ENCODE data around the gene KIAA0408.

The KIAA0408 gene

DNA sequence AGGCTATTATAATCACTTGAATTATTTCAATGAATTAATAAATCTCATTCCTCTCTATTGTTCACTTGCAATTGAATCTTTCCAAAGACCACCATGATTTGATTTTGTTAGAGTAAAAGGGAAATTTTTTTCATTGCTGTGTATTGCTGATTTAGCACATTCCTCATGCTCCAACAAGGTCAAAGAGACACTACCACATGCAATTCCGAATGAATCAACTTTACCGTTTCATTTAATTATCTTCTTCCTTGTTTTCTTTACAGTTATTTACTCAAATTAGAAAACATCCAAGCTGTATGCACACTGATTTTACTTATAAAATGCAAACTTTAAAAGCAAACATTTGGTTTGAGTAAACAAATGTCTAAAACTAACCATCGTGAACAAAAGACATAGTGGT, 967 bp downstream of the KIAA0408 start:
- H3F3A ChIP-seq (ENCODE audit: insufficient read depth): no peaks in the 10 kb centered on the region
- no peaks in the 10 kb centered on the region for H3K79me2 ChIP-seq (ENCODE audit: insufficient read depth, low read length)
- TF ChIP-seq EZH2phosphoT487 (conservative IDR thresholded peaks at IDR 0.05; ENCODE audit: low read length): no peak
- TF ChIP-seq, protein P1, sequence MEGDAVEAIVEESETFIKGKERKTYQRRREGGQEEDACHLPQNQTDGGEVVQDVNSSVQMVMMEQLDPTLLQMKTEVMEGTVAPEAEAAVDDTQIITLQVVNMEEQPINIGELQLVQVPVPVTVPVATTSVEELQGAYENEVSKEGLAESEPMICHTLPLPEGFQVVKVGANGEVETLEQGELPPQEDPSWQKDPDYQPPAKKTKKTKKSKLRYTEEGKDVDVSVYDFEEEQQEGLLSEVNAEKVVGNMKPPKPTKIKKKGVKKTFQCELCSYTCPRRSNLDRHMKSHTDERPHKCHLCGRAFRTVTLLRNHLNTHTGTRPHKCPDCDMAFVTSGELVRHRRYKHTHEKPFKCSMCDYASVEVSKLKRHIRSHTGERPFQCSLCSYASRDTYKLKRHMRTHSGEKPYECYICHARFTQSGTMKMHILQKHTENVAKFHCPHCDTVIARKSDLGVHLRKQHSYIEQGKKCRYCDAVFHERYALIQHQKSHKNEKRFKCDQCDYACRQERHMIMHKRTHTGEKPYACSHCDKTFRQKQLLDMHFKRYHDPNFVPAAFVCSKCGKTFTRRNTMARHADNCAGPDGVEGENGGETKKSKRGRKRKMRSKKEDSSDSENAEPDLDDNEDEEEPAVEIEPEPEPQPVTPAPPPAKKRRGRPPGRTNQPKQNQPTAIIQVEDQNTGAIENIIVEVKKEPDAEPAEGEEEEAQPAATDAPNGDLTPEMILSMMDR (IDR thresholded peaks at IDR 0.05; ENCODE audit: insufficient read depth, low read length, poor library complexity, severe bottlenecking): no peak
- H2AFZ ChIP-seq (ENCODE audit: low read depth, low read length, severe bottlenecking): no peak overlapping the region
- H4K20me1 ChIP-seq (ENCODE audit: low read depth, low read length): no peaks in the 10 kb centered on the region; the same call in 1 of the 2 replicates
- no peaks in the 10 kb centered on the region for H3K36me3 ChIP-seq (ENCODE audit: low read length)
- no peak overlapping the region for H3K9ac ChIP-seq (ENCODE audit: low read length)
- H3K4me2 ChIP-seq (ENCODE audit: low read depth, low read length, poor library complexity, severe bottlenecking): no peak overlapping the region
- no peaks in the 10 kb centered on the region for H3K9me3 ChIP-seq (ENCODE audit: insufficient read depth, low read length)
- no peaks in the 10 kb centered on the region for H3K27me3 ChIP-seq (ENCODE audit: low read length)
- no peaks in the 10 kb centered on the region for H3K9me2 ChIP-seq (replicated peaks; ENCODE audit: insufficient read depth, low read length)
- H3K4me3 ChIP-seq (ENCODE audit: insufficient read depth, low read length, poor library complexity, severe bottlenecking): no peak overlapping the region
- H3K27ac ChIP-seq (ENCODE audit: low read depth, low read length): no peak overlapping the region

DNA sequence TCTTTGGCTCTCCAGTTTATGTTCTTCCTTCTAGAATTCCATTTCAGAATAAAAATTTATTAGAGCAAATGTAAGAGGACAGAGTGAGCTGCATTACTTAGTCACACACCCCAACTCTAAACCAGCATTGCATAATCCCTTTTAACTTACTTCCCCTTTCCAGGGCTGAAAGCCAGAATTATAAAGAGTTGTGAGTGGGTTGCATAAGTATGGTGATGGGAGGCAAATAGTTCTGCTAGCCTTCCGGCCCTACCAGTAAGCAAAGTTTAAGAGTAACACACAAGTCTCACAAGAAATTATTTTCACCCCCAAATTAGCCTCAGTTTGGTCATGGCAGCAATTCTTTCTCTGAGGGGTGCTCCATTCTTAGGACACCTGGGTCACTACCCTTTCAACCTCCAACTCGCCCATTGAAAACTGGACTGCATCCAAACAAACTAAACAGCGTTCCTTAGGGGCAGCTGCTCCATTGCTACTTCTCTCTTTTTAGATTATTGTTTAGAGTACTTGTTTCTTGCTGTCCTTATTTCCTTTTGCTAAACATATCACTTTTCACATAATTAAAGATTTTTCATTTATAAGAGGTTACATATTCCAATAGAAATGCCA, 1.6 kb downstream of the KIAA0408 start:
- no peak overlapping the region for H3K4me2 ChIP-seq (ENCODE audit: low read depth, low read length, poor library complexity, severe bottlenecking)
- H3K27me3 ChIP-seq (ENCODE audit: low read length): no peaks in the 10 kb centered on the region

DNA sequence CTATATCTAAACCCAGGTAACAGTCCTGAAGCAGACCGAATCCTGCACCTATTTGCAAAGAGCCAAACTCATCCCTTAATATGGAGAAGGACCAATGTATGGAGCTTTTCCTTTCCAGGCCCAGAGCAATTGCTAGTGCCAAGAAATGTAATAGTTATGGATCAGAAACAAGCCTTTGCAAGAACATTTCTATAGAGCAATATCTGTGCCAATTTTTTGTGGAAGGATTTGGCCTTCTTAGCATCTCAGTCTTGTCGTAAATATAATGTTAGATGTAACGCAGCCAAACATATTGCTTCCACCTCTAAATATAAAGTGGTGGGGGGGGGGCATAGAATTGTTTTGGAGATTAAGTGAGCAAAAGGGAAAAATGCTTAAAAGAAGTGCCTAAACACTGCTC, 2.7 kb downstream of the KIAA0408 start:
- H3K4me2 ChIP-seq (ENCODE audit: low read depth, low read length, poor library complexity, severe bottlenecking): no peak overlapping the region
- H3K79me2 ChIP-seq (ENCODE audit: insufficient read depth, low read length): no peaks in the 10 kb centered on the region
- H3K36me3 ChIP-seq (ENCODE audit: low read length): no peaks in the 10 kb centered on the region
- H4K20me1 ChIP-seq (ENCODE audit: low read depth, low read length): no peaks in the 10 kb centered on the region; the same call in 1 of the 2 replicates
- TF ChIP-seq, protein P1 (IDR thresholded peaks at IDR 0.05; ENCODE audit: insufficient read depth, low read length, poor library complexity, severe bottlenecking): no peak
- no peak for TF ChIP-seq EZH2phosphoT487 (conservative IDR thresholded peaks at IDR 0.05; ENCODE audit: low read length)
- H3K27ac ChIP-seq (ENCODE audit: low read depth, low read length): no peak overlapping the region
- no peaks in the 10 kb centered on the region for H3K9me2 ChIP-seq (replicated peaks; ENCODE audit: insufficient read depth, low read length)
- no peak overlapping the region for H2AFZ ChIP-seq (ENCODE audit: low read depth, low read length, severe bottlenecking)
- no peaks in the 10 kb centered on the region for H3F3A ChIP-seq (ENCODE audit: insufficient read depth)
- H3K27me3 ChIP-seq (ENCODE audit: low read length): no peaks in the 10 kb centered on the region
- H3K9me3 ChIP-seq (ENCODE audit: insufficient read depth, low read length): no peaks in the 10 kb centered on the region
- H3K9ac ChIP-seq (ENCODE audit: low read length): no peak overlapping the region
- no peak overlapping the region for H3K4me3 ChIP-seq (ENCODE audit: insufficient read depth, low read length, poor library complexity, severe bottlenecking)

More for the DNA sequence above, 1.6 kb downstream of the KIAA0408 start:
- no peaks in the 10 kb centered on the region for H3K36me3 ChIP-seq (ENCODE audit: low read length)
- H3F3A ChIP-seq (ENCODE audit: insufficient read depth): no peaks in the 10 kb centered on the region
- H3K9ac ChIP-seq (ENCODE audit: low read length): no peak overlapping the region
- H3K79me2 ChIP-seq (ENCODE audit: insufficient read depth, low read length): no peaks in the 10 kb centered on the region
- no peak overlapping the region for H2AFZ ChIP-seq (ENCODE audit: low read depth, low read length, severe bottlenecking)
- no peaks in the 10 kb centered on the region; the same call in 1 of the 2 replicates for H4K20me1 ChIP-seq (ENCODE audit: low read depth, low read length)
- no peaks in the 10 kb centered on the region for H3K9me3 ChIP-seq (ENCODE audit: insufficient read depth, low read length)
- TF ChIP-seq, protein P1 (IDR thresholded peaks at IDR 0.05; ENCODE audit: insufficient read depth, low read length, poor library complexity, severe bottlenecking): no peak
- no peak for TF ChIP-seq EZH2phosphoT487 (conservative IDR thresholded peaks at IDR 0.05; ENCODE audit: low read length)
- H3K27ac ChIP-seq (ENCODE audit: low read depth, low read length): no peak overlapping the region
- H3K9me2 ChIP-seq (replicated peaks; ENCODE audit: insufficient read depth, low read length): no peaks in the 10 kb centered on the region
- no peak overlapping the region for H3K4me3 ChIP-seq (ENCODE audit: insufficient read depth, low read length, poor library complexity, severe bottlenecking)
